ENCODE measurements around the gene KCTD20.

- TF ChIP-seq POLR2A (IDR thresholded peaks at IDR 0.05) (no peak), CTCF (IDR thresholded peaks at IDR 0.05) (no peak)
Measured at GRCh38 chr6:36432151-36432671, 10.6 kb upstream of the KCTD20 start.
